ENCODE measurements around the gene FUT3. TPM values are rescaled to one million over a fixed set of nuclear protein-coding genes. Genes with fewer than 3 reads are reported as not detected.

Gene FUT3
- total RNA-seq, 1 donor from 2014 or later, result not detected

DNA sequence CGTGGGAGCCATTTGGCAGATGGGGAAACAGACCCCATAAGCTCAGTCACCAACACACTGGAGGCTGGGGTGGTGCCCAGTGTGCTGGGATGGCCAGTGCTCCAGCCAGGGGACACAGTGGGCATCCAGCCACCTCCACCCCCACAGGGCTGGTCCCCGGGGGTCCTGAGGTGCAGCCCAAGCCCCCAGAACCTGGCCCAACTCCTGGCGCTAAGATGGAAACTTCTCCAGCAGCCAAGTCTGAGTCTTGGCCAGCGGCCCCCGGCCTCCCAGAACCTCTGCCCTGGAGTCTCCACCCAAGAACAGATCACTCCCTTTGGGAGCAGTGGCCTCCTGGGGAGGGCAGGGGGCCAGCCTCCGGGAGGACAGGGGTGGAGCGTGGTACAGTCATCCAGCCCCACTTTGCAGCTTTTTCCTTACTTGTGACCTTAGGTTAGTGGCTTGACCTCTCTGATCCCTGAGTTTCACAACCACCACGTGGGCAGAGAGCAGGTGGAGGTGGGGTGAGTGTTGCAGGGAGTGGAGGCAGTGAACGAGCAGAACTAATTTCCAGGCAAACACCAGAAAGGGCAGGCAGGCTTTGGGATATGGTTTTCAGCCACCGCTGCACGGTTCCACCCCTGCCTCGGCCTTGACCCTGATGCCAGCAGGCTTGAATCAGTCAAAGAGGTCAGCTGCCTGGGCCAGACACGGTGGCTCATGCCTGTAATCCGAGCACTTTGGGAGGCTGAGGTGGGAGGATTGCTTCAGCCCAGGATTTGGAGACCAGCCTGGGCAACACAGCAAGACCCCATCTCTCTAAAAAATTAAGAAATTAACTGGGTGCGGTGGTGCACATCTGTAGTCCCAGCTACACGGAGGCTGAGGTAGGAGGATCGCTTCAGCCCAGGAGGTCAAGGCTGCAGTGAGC, 50.6 kb downstream of the FUT3 start:
- DNase-seq, result no peak

DNA sequence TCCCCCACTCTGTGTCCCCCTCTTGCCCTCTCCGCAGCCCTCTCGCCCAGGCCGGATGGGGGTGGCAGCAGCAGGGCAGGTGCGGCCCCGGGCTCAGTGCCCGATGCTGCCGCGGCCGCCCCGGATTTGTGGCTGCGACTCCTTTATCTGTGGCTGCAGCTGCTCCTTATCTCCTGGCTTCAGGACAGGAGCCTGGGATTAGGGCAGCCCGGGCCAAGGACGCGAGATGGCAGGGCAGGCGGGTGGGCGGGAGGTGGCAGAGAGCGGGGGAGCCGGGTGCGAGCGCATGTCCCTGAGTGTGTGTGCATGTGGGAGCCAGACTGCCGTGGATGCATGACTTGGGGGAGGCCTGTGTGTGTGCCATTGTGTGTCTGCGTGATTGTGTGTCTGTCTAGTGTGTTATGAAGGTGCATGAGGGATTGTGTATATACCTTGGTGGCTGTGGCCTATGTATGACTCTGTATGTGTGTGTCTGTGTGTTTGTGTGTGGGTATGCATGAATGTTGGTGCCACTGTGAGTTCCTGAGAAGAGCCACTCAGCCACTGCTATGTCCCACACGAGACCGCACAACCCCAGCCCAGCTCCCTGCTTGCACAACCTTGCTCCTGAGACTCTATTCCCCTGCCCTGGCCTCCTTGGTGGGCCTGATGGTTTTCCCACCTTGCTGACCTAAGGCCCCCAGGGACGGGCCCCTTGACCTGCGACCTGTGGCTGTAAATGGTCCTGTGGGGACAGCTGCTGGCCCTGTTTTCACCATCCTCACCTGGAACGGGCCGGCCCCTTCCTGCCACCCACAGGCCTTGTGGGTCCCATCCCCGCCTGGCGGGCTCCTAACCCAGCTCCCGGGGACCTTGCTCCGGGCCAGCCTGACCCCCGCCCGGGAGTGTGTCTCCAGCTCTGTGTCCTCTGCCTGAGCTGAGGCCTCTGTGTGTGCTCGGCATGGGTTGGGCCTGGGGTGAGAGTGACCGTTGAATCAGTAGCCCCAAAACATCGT, 51.7 kb downstream of the FUT3 start:
- DNase-seq, result no peak

DNA sequence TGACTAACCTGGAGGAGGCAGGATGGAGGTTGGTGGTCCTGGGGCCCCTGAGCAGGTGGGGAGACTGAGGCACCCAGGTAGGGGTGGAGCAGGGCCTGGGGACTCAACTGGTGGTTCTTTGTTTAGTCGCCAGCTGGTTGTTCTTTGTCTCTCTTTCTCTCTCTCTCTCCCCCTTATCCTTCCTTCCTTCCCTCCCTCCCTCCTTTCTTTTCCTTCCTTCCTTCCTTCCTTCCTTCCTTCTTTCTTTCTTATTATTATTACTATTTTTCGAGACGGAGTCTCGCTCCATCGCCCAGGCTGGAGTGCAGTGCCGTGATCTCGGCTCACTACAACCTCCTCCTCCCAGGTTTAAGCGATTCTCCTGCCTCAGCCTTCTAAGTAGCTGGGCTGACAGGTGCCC, 53.0 kb downstream of the FUT3 start:
- DNase-seq, result no peak

DNA sequence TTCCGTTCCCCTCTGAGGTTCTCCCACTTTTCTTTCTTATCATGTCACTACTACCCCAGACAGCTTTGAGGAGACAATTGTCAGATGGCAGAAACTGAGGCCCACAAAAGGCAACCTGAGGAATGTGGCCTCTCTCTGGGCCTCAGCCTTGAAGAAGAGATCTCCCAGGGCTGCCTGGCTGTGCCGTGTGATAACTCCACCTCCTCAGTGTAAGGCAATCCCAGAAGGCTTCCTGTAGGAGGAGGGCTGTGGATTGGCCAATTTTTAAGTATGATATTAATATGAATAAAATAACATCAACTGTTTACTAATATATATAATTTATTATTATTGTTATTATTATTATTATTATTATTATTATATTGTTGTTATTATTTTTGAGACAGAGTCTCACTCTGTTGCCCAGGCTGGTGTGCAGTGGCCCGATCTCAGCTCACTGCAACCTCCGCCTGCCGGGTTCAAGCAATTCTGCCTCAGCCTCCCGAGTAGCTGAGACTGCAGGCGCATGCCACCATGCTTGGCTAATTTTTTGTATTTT, 55.8 kb downstream of the FUT3 start:
- no peak for DNase-seq

DNA sequence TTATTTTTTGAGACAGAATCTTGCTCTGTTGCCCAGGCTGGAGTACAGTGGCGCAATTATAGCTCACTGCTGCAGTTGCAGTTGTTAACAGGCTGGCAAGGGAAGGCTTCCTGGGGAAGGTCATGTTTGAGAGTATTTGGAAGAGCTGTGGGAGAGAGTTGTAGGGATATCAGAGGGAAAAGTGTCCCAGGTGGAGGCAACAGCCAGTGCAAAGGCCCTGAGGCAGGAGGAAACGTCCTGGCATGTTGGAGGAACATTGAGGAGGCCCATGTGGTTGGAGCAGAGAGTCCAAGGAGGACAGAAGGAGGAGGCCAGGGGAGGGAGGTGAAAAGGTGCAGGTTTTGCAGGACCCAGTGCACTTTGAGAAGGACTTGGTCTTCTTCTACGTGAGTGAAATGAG, 58.1 kb downstream of the FUT3 start:
- no peak for DNase-seq

Other genes starting within 250 kb of the FUT3 start
- 44.3 TPM for gene SAFB2, start 228.7 kb downstream of the FUT3 start, total RNA-seq
- gene SAFB, start 228.4 kb downstream of the FUT3 start, total RNA-seq, result 76.6 TPM
- gene MICOS13, start 170.9 kb downstream of the FUT3 start, total RNA-seq, result 16.2 TPM
- 16.7 TPM for gene HSD11B1L, start 170.4 kb downstream of the FUT3 start, total RNA-seq
- gene RPL36, start 161.2 kb downstream of the FUT3 start, total RNA-seq, result 299 TPM
- 39.6 TPM for gene LONP1, start 131.3 kb downstream of the FUT3 start, total RNA-seq
- gene CATSPERD, start 130.8 kb downstream of the FUT3 start, total RNA-seq, result not detected
- 0.16 TPM for gene PRR22, start 66.7 kb downstream of the FUT3 start, total RNA-seq
- gene DUS3L, start 60.3 kb downstream of the FUT3 start, total RNA-seq, result 13.3 TPM
- gene NRTN, start 46.4 kb downstream of the FUT3 start, total RNA-seq, result not detected
- gene FUT6, start 11.7 kb downstream of the FUT3 start, total RNA-seq, result not detected
- not detected for gene FUT5, start 19.1 kb upstream of the FUT3 start, total RNA-seq
- 79.9 TPM for gene NDUFA11, start 52.3 kb upstream of the FUT3 start, total RNA-seq
- gene VMAC, start 53.4 kb upstream of the FUT3 start, total RNA-seq, result 4.1 TPM
- 7.0 TPM for gene CAPS, start 62.8 kb upstream of the FUT3 start, total RNA-seq
- gene RANBP3, start 126.7 kb upstream of the FUT3 start, total RNA-seq, result 35.4 TPM